ENCODE data around the gene TP53BP2. TPM values are rescaled to one million over a fixed set of nuclear protein-coding genes. Genes with fewer than 3 reads are reported as not detected.
"Not testable (repeated sequence)": the region's sequence is repeated elsewhere in the genome, so short reads cannot be mapped to it uniquely, and the experiment has no call there.

The TP53BP2 gene
- polyA plus RNA-seq (2013, experiment 1 of 2; ENCODE audit: insufficient read length): 27.1 TPM
- polyA plus RNA-seq (2013, experiment 2 of 2; ENCODE audit: insufficient read length): 30.6 TPM

GRCh38 chr1:223845810-223846682 lies at the start of gene TP53BP2:
Gene TP53BP2 (minus strand): TSS chr1:223845947. CDS start chr1:223845680, 267 bp downstream.
- peak; percentile 92 for DNase-seq

GRCh38 chr1:223890494-223890893 lies 44.7 kb upstream of the TP53BP2 start:
- DNase-seq: not testable (repeated sequence)

GRCh38 chr1:223889319-223889718 lies 43.6 kb upstream of the TP53BP2 start:
- not testable (repeated sequence) for DNase-seq

GRCh38 chr1:223887747-223888418 lies 42.1 kb upstream of the TP53BP2 start:
- peak; percentile 91 for DNase-seq

GRCh38 chr1:223886516-223886921 lies 40.8 kb upstream of the TP53BP2 start:
- no peak for DNase-seq

- no peak for DNase-seq
These were observed 39.9 kb upstream of the TP53BP2 start for GRCh38 chr1:223885614-223886013.

- no peak for DNase-seq
These were observed 33.0 kb upstream of the TP53BP2 start for GRCh38 chr1:223878598-223879325.

- DNase-seq: no peak
These were observed 32.1 kb upstream of the TP53BP2 start for GRCh38 chr1:223877804-223878203.

GRCh38 chr1:223876590-223876989 lies 30.8 kb upstream of the TP53BP2 start:
- DNase-seq: no peak

GRCh38 chr1:223873044-223873443 lies 27.3 kb upstream of the TP53BP2 start:
- no peak for DNase-seq

- DNase-seq: no peak
These were observed 26.7 kb upstream of the TP53BP2 start for GRCh38 chr1:223872308-223872901.

GRCh38 chr1:223870617-223871574 lies 25.1 kb upstream of the TP53BP2 start:
- no peak for DNase-seq

- DNase-seq: not testable (repeated sequence)
These were observed 19.0 kb upstream of the TP53BP2 start for GRCh38 chr1:223864599-223865368.

- DNase-seq: no peak
These were observed 18.3 kb upstream of the TP53BP2 start for GRCh38 chr1:223864084-223864483.

GRCh38 chr1:223861904-223862303 lies 16.2 kb upstream of the TP53BP2 start:
- DNase-seq: no peak

- DNase-seq: no peak
These were observed 14.4 kb upstream of the TP53BP2 start for GRCh38 chr1:223860051-223860622.

- DNase-seq: no peak
These were observed 13.3 kb upstream of the TP53BP2 start for GRCh38 chr1:223859058-223859457.

- DNase-seq: no peak
These were observed 10.6 kb upstream of the TP53BP2 start for GRCh38 chr1:223856386-223856785.

- no peak for DNase-seq
These were observed 8.0 kb upstream of the TP53BP2 start for GRCh38 chr1:223853748-223854147.

GRCh38 chr1:223853275-223853674 lies 7.5 kb upstream of the TP53BP2 start:
- no peak for DNase-seq
